Uterus (tissue), 4 donors: ENCODE data around the gene TEX14. TPM values are rescaled to one million over a fixed set of nuclear protein-coding genes. Genes with fewer than 3 reads are reported as not detected.

Experiments used
- DNase-seq, 2 donors: peaks; one replicate each; pipeline ENCODE4 v3.0.0-alpha.2; 2019 to 2020
- H3K27ac ChIP-seq, 2 donors: fragments of 200-600 bp; sonication (generic); 1 replicate in 1 of 2; 2 replicates in 1 of 2; pipeline ENCODE4 v1.5.1; 2016 to 2018
- H3K27me3 ChIP-seq, 2 donors: fragments of 200-600 bp; sonication (generic); one replicate each; pipeline ENCODE4 v1.5.1; 2018 to 2019; ENCODE audit warnings: control low read depth in 1 of 2
- H3K36me3 ChIP-seq, 2 donors: fragments of 200-600 bp; sonication (generic); one replicate each; pipeline ENCODE4 v1.5.1; 2019; ENCODE audit warnings: control low read depth in 1 of 2
- H3K4me1 ChIP-seq, 2 donors: fragments of 200-600 bp; sonication (generic); one replicate each; pipeline ENCODE4 v1.5.1; 2018 to 2019; ENCODE audit warnings: control low read depth in 1 of 2
- H3K4me3 ChIP-seq, 2 donors: fragments of 200-600 bp; sonication (generic); 1 replicate in 1 of 2; 2 replicates in 1 of 2; pipeline ENCODE4 v1.5.1; 2018 to 2019; ENCODE audit warnings: mild to moderate bottlenecking in 1 of 2
- H3K9me3 ChIP-seq, 2 donors: fragments of 200-600 bp; sonication (generic); one replicate each; pipeline ENCODE4 v1.5.1; 2019; ENCODE audit warnings: control low read depth in 1 of 2
- POLR2A ChIP-seq, 2 donors: fragments of 450-650 bp; IDR thresholded peaks; one replicate each; pipeline ENCODE4 v1.6.1; 2016; ENCODE audit warnings: antibody characterized with exemption in 2 of 2, mild to moderate bottlenecking in 1 of 2, moderate library complexity in 1 of 2
- intact Hi-C: fragments of 100-400 bp; cut with DNase I; formaldehyde crosslinking; loops from one replicate; pipeline ENCODE4 v1.15.1; 2023; ENCODE audit warnings: low total_unique reads
- total RNA-seq, 4 donors: library from RNA; depleted of rRNA in 3 of 4; stranded (reverse); fragments of >200 nt in 3 of 4; gene quantifications; one replicate each; pipeline versions ENCODE4 v1.1.0 to v1.2.4, GENCODE V29; 2014 to 2023
- TF ChIP-seq, protein P1 (sequence below), 4 experiments: fragments of 200-600 bp in 2 of 4; fragments of 450-650 bp in 2 of 4; sonication (generic) in 2 of 4; IDR thresholded peaks; one replicate each; pipeline ENCODE4 v1.5.1; 2016 to 2019; ENCODE audit warnings: antibody characterized with exemption in 4 of 4, mild to moderate bottlenecking in 2 of 4, moderate library complexity in 1 of 4
- donor health status: DM: yes; HTN: yes; CAD: no.

Gene TEX14
- total RNA-seq, 4 donors from 2014 or later: 0.28 to 0.55 (median 0.29) TPM; not detected in 1

- no peak overlapping the region for H3K4me3 ChIP-seq
- no peaks in the 10 kb centered on the region for H3K27me3 ChIP-seq
- H3K36me3 ChIP-seq: no peaks in the 10 kb centered on the region
- H3K27ac ChIP-seq: no peak overlapping the region
- no peaks in the 10 kb centered on the region for H3K4me1 ChIP-seq
- no peaks in the 10 kb centered on the region for H3K9me3 ChIP-seq
- DNase-seq: no peak
- TF ChIP-seq POLR2A (IDR thresholded peaks at IDR 0.05): no peak
- TF ChIP-seq, protein P1, sequence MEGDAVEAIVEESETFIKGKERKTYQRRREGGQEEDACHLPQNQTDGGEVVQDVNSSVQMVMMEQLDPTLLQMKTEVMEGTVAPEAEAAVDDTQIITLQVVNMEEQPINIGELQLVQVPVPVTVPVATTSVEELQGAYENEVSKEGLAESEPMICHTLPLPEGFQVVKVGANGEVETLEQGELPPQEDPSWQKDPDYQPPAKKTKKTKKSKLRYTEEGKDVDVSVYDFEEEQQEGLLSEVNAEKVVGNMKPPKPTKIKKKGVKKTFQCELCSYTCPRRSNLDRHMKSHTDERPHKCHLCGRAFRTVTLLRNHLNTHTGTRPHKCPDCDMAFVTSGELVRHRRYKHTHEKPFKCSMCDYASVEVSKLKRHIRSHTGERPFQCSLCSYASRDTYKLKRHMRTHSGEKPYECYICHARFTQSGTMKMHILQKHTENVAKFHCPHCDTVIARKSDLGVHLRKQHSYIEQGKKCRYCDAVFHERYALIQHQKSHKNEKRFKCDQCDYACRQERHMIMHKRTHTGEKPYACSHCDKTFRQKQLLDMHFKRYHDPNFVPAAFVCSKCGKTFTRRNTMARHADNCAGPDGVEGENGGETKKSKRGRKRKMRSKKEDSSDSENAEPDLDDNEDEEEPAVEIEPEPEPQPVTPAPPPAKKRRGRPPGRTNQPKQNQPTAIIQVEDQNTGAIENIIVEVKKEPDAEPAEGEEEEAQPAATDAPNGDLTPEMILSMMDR (IDR thresholded peaks at IDR 0.05): no peak
- intact Hi-C loops: no loop called here
Measured at GRCh38 chr17:58575511-58575910, 116.3 kb downstream of the TEX14 start.

- no peaks in the 10 kb centered on the region for H3K27me3 ChIP-seq
- H3K36me3 ChIP-seq: no peaks in the 10 kb centered on the region
- no peak overlapping the region for H3K4me3 ChIP-seq
- no peak overlapping the region for H3K27ac ChIP-seq
- DNase-seq: no peak
- H3K9me3 ChIP-seq: no peaks in the 10 kb centered on the region
- intact Hi-C loops: no loop called here
- no peaks in the 10 kb centered on the region for H3K4me1 ChIP-seq
- TF ChIP-seq, protein P1 (IDR thresholded peaks at IDR 0.05): no peak
- TF ChIP-seq POLR2A (IDR thresholded peaks at IDR 0.05): no peak
Measured at GRCh38 chr17:58574025-58574424, 117.8 kb downstream of the TEX14 start.

DNA sequence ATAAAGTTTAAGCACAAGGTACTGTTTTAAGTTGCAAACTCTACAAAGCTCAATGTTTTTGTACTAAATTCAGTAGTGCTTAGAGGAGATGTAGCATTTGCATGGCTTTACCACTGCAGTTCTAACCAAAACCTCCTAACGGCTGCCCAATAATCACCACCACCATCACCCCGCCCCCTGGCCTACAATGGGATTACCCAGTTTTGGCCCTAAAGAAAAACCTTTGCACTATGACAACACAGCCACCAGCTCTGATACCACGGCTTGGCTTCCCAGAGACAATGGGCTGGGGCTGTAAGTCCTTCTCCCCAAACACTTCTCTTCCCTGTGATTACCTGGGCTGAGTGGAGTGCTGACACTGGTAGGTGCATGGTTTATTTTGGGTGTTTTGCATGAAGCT is 119.0 kb downstream of the TEX14 start:
- Histone ChIP-seq H3K9me3 (no peaks in the 10 kb centered on the region), H3K4me1 (no peaks in the 10 kb centered on the region), H3K36me3 (no peaks in the 10 kb centered on the region), H3K27me3 (no peaks in the 10 kb centered on the region), H3K27ac (no peak overlapping the region), H3K4me3 (no peak overlapping the region)
- TF ChIP-seq, protein P1 (IDR thresholded peaks at IDR 0.05): no peak
- TF ChIP-seq POLR2A (IDR thresholded peaks at IDR 0.05): no peak
- no peak for DNase-seq
- intact Hi-C loops: no loop called here

DNA sequence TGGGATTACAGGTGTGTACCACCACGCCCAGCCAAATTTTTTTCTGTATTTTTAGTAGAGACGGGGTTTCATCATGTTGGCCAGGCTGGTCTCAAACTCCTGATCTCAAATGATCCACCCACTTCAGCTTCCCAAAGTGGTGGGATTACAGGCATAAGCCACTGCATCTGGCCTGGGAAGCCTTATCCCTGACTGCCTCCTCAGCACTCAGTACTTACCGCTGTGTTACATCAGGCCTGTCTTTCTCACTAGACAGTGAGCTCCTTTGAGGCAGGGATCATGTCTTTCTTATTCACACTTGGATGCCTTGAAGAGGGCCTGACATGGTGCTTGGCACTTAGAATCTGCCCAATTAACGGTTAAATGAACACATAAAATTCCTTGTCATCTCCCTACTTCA is 121.1 kb downstream of the TEX14 start:
- no peaks in the 10 kb centered on the region for H3K9me3 ChIP-seq
- no peak overlapping the region for H3K4me3 ChIP-seq
- intact Hi-C loops: no loop called here
- H3K36me3 ChIP-seq: no peaks in the 10 kb centered on the region
- DNase-seq: no peak
- no peak overlapping the region for H3K27ac ChIP-seq
- TF ChIP-seq, protein P1 (IDR thresholded peaks at IDR 0.05): no peak
- no peak for TF ChIP-seq POLR2A (IDR thresholded peaks at IDR 0.05)
- no peaks in the 10 kb centered on the region for H3K4me1 ChIP-seq
- H3K27me3 ChIP-seq: no peaks in the 10 kb centered on the region

DNA sequence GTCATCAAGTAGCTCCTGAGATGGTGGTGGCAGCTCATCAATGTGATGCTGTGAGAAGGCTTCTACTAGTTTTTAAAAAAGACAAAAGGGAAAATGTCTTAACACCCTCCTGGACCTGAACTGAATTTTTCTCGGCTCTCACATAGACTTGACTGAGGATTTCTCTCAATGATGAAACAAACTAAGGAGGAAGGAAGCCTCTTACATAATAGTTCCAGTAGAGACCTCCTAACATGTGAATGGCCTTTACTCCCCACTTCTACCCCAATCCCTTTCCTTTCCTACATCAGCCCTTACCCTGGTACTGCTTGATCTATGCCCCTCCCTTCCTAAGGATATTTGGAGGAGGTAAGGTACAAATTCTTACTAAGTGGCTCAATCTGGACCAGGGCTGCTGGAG is 122.6 kb downstream of the TEX14 start:
- TF ChIP-seq, protein P1 (IDR thresholded peaks at IDR 0.05): no peak
- no peak for TF ChIP-seq POLR2A (IDR thresholded peaks at IDR 0.05)
- DNase-seq: no peak
- Histone ChIP-seq H3K27me3 (no peaks in the 10 kb centered on the region), H3K27ac (no peak overlapping the region), H3K9me3 (no peaks in the 10 kb centered on the region), H3K4me3 (no peak overlapping the region), H3K4me1 (no peaks in the 10 kb centered on the region), H3K36me3 (no peaks in the 10 kb centered on the region)
- intact Hi-C loops: no loop called here
